GM06990 (cell line): ENCODE data around the gene ADCY6.

Source experiments
- DNase-seq: peaks from one replicate; pipeline ENCODE4 v3.0.0-alpha.2; 2011; ENCODE audit not compliant: insufficient read length; ENCODE audit errors: extremely low read depth
- H3K27me3 ChIP-seq: replicated peaks from 2 replicates; pipeline ENCODE4 v1.6.0; 2011; ENCODE audit warnings: low read length; ENCODE audit not compliant: control insufficient read depth, insufficient read depth
- H3K36me3 ChIP-seq: 2 replicates; pipeline ENCODE4 v1.5.1; 2011; ENCODE audit warnings: low read length; ENCODE audit not compliant: control insufficient read depth, insufficient read depth
- H3K4me3 ChIP-seq: replicated peaks from 2 replicates; pipeline ENCODE4 v1.5.1; 2011; ENCODE audit warnings: low read depth, mild to moderate bottlenecking, control low read depth, low read length
- CTCF ChIP-seq: IDR thresholded peaks from 2 replicates; pipeline ENCODE4 v1.5.1; 2011; ENCODE audit warnings: low read length, control low read depth, mild to moderate bottlenecking, inconsistent platforms; ENCODE audit not compliant: insufficient read depth, poor library complexity, severe bottlenecking

Gene ADCY6

GRCh38 chr12:48775299-48775698 lies 13.6 kb downstream of the ADCY6 start:
- H3K36me3 ChIP-seq, result no peaks in the 10 kb centered on the region
- H3K27me3 ChIP-seq, result no peaks in the 10 kb centered on the region
- H3K4me3 ChIP-seq, result no peak overlapping the region
- TF ChIP-seq CTCF, result no peak
- no peak for DNase-seq

DNA sequence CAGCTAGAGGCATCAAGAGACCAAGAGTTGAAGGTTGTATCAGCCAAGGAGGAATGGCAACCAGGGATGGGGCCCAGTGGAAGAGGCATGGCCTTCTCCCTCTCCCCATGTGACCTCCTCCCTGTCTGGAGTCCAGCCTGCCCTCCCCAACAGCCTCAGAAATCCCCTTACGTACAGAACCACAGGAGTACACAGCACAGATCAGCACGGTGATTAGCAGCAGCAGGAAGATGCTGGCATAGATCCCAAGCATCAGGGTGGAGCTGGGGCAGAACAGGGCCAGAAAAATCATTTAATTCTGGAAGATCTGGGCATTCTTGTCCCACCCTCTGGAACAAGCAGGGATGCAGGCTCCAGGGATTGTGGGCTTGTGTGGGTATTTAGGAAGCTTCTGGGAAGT lies 14.4 kb downstream of the ADCY6 start:
- no peak for TF ChIP-seq CTCF
- no peak for DNase-seq
- Histone ChIP-seq H3K36me3 (no peaks in the 10 kb centered on the region), H3K27me3 (no peaks in the 10 kb centered on the region), H3K4me3 (no peak overlapping the region)

DNA sequence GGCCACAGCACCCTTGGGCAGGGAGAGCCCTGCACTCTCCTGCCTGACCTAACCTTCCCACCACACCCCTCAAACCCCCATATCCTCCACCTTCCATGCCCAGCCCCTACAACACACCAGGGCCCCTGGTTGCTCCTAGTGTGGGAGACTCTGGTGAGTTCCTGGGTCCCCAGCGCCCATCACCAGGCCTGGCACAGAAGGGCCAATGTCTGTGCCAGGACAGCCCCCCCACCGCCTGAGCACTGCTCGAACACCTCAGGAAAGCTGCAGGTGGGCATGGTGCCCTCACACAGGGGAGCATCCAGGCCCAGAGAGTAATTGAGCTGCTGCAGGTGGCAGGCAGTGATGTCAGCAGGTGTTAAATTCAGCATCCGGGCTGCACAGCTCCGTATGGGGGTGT lies 15.2 kb downstream of the ADCY6 start:
- no peak for TF ChIP-seq CTCF
- DNase-seq, result no peak
- no peaks in the 10 kb centered on the region for H3K36me3 ChIP-seq
- no peak overlapping the region for H3K4me3 ChIP-seq
- no peaks in the 10 kb centered on the region for H3K27me3 ChIP-seq

DNA sequence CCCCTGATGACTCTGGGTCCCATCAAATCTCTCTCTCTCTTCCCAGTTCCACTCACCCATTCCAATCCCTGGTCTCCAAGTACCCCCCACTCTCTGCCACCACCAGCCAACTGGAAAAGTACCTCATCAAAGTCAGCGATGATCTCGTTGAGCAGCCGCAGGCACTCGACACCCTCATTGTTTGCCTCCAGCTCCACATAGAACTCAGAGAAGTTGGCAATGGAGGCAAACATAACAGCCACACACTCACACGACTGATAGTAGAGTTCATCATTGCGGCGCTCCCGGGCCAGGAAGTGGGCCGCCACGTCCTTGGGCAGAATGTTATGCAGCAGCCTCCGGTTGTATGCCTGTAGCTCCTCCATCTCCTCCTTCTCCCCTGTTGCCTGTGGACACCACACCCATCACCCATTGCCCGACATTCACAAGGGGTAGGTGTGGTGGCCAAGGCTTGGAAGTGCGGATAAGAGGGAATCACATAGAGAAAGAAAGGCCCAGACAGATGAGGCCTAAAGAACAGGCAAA lies 17.2 kb downstream of the ADCY6 start:
- Histone ChIP-seq H3K36me3 (no peaks in the 10 kb centered on the region), H3K27me3 (no peaks in the 10 kb centered on the region; the same call in 1 of the 2 replicates), H3K4me3 (no peak overlapping the region)
- TF ChIP-seq CTCF, result no peak
- no peak for DNase-seq

- no peak for DNase-seq
- no peak for TF ChIP-seq CTCF
- Histone ChIP-seq H3K36me3 (no peaks in the 10 kb centered on the region), H3K27me3 (no peaks in the 10 kb centered on the region; the same call in 1 of the 2 replicates), H3K4me3 (no peak overlapping the region)
Measured at GRCh38 chr12:48770756-48771155, 18.1 kb downstream of the ADCY6 start.

GRCh38 chr12:48768736-48769135 lies 20.2 kb downstream of the ADCY6 start:
- H3K27me3 ChIP-seq, result no peaks in the 10 kb centered on the region; the same call in 1 of the 2 replicates

More at GRCh38 chr12:48768736-48769135, 20.2 kb downstream of the ADCY6 start:
- DNase-seq, result no peak
- no peak for TF ChIP-seq CTCF
- Histone ChIP-seq H3K36me3 (no peaks in the 10 kb centered on the region), H3K4me3 (no peak overlapping the region)
